Gastrocnemius medialis (tissue), 4 donors: Measurements from ENCODE around the gene TNS1.
A peak's percentile ranks its signal among the peaks of the same experiment; 100 is the strongest.

Experiments
- POLR2A ChIP-seq, 2 donors: fragments of 450-650 bp; IDR thresholded peaks; one replicate each; pipeline ENCODE4 v1.6.1; 2017; ENCODE audit warnings: antibody characterized with exemption in 2 of 2, mild to moderate bottlenecking in 2 of 2, moderate library complexity in 2 of 2
- TF ChIP-seq, protein P1 (sequence below), 5 experiments: fragments of 450-650 bp in 3 of 5; fragments of 200-600 bp in 2 of 5; sonication (generic) in 2 of 5; IDR thresholded peaks in 4 of 5; conservative IDR thresholded peaks in 1 of 5; 1 replicate in 4 of 5; 2 replicates in 1 of 5; pipeline ENCODE4 v1.5.1; 2016 to 2019; ENCODE audit warnings: antibody characterized with exemption in 5 of 5, mild to moderate bottlenecking in 3 of 5, moderate library complexity in 3 of 5

DNA sequence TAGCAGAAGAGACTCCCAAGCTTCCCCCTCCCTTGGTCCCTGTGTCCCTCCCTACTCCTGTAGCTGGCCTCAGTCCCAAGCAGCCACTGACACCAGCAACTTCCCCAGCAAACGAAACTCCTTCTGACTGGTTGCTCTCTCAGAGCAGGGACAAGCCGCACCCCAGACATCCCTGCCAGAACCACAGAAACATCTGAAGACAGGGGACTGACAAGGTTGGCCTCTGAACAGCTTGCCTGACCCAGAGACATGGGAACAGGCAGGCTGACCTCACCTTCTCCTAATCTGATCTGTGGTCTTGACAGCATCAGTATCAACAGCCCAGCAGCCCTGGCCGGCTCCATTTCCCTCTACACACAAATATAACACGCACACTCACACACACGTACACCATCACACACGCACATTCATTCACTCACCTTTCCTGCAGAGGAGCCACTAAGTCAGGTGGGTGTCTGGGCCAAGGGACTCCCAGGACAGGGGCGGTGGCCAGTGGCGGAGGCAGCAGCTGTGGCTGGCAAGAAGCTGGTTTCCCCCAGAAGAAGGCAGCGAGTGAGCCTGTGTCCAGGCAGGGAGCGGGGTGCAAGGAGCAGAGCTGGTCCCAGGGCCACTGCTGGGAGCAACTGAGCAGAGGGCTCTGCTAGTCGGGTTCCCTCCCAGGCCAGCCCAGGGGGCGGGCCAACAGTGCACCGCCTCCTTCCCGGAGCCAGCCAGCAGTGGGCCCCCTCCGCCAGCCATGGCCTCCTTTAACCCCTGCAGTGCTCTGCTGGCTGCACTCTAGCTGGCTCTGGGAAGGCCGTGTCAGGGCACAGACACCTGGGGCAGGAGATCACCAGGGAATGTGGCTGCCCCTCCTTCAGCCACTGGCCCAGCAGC, 59.1 kb downstream of the TNS1 start:
- TF ChIP-seq, protein P1, sequence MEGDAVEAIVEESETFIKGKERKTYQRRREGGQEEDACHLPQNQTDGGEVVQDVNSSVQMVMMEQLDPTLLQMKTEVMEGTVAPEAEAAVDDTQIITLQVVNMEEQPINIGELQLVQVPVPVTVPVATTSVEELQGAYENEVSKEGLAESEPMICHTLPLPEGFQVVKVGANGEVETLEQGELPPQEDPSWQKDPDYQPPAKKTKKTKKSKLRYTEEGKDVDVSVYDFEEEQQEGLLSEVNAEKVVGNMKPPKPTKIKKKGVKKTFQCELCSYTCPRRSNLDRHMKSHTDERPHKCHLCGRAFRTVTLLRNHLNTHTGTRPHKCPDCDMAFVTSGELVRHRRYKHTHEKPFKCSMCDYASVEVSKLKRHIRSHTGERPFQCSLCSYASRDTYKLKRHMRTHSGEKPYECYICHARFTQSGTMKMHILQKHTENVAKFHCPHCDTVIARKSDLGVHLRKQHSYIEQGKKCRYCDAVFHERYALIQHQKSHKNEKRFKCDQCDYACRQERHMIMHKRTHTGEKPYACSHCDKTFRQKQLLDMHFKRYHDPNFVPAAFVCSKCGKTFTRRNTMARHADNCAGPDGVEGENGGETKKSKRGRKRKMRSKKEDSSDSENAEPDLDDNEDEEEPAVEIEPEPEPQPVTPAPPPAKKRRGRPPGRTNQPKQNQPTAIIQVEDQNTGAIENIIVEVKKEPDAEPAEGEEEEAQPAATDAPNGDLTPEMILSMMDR (IDR thresholded peaks at IDR 0.05 in 4 of 5, conservative IDR thresholded peaks at IDR 0.05 in 1 of 5) = peak in 3 of 5 experiments; percentile 6 to 58 (median 45)
- TF ChIP-seq POLR2A (IDR thresholded peaks at IDR 0.05) = peak; percentile 75 to 77
